Adrenal gland (tissue), 12 donors: ENCODE measurements around the gene CEP78. TPM values are rescaled to one million over a fixed set of nuclear protein-coding genes. Genes with fewer than 3 reads are reported as not detected.

ENCODE experiments used
- DNase-seq, 7 donors: peaks; one replicate each; pipeline ENCODE4 v3.0.0-alpha.2; 2019 to 2020
- H3K27ac ChIP-seq, 5 donors: fragments of 200-600 bp; sonication (generic) in 4 of 5; 1 replicate in 3 of 5; 2 replicates in 2 of 5; pipeline versions ENCODE4 v1.5.1 to v1.8.0; 2016 to 2020; ENCODE audit warnings: mild to moderate bottlenecking in 1 of 5
- H3K27me3 ChIP-seq: fragments of 200-600 bp; 2 replicates; pipeline ENCODE4 v1.8.0; 2021
- H3K36me3 ChIP-seq, 2 donors: fragments of 200-600 bp; replicated peaks in 1 of 2; 1 replicate in 1 of 2; 2 replicates in 1 of 2; pipeline versions ENCODE4 v1.5.1 to v1.8.0; 2018 to 2022
- H3K4me1 ChIP-seq, 2 donors: fragments of 200-600 bp; replicated peaks in 1 of 2; 1 replicate in 1 of 2; 2 replicates in 1 of 2; pipeline versions ENCODE4 v1.5.1 to v1.8.0; 2018 to 2021
- H3K4me3 ChIP-seq, 4 donors: fragments of 200-600 bp; sonication (generic) in 3 of 4; one replicate each; pipeline ENCODE4 v1.5.1; 2016 to 2018
- H3K9me3 ChIP-seq, 3 donors: fragments of 200-600 bp; sonication (generic) in 1 of 3; replicated peaks in 1 of 3; 1 replicate in 2 of 3; 2 replicates in 1 of 3; pipeline versions ENCODE4 v1.5.1 to v1.8.0; 2016 to 2021
- CTCF ChIP-seq, 6 experiments: fragments of 450-650 bp in 4 of 6; fragments of 200-600 bp in 2 of 6; sonication (generic) in 1 of 6; IDR thresholded peaks; 1 replicate in 5 of 6; 2 replicates in 1 of 6; pipeline versions ENCODE4 v1.5.1 to v1.8.0; 2016 to 2021; ENCODE audit warnings: antibody characterized with exemption in 6 of 6, mild to moderate bottlenecking in 2 of 6, moderate library complexity in 1 of 6
- POLR2A ChIP-seq, 2 donors: fragments of 450-650 bp; IDR thresholded peaks; one replicate each; pipeline ENCODE4 v1.6.1; 2017; ENCODE audit warnings: antibody characterized with exemption in 2 of 2, mild to moderate bottlenecking in 2 of 2, moderate library complexity in 1 of 2
- WGBS, 4 donors: extraction: QIAGEN DNeasy Blood & Tissue Kit in 2 of 4; methylation state at CpG; one replicate each; pipeline versions ENCODE4 v1.1.5 to v1.1.7; 2013 to 2017; 5-methylcytosine and 5-hydroxymethylcytosine counted together
- intact Hi-C, 2 donors: fragments of 100-400 bp; cut with DNase I; formaldehyde crosslinking; loops; one replicate each; pipeline versions ENCODE4 v1.14.1 to v1.15.0; 2022 to 2023
- polyA plus RNA-seq, 3 donors: library from polyadenylated mRNA; stranded (reverse); fragments of 200-250 nt in 2 of 3; fragments of 350-450 nt in 1 of 3; fragmentation: Illumina TruSeq in 1 of 3; extraction: RNeasy Lipid Tissue Mini Kit (QIAGEN cat#74804) in 1 of 3; gene quantifications; one replicate each; pipeline ENCODE4 v1.2.3, GENCODE V29; 2013 to 2014
- total RNA-seq, 9 donors: library from RNA; depleted of rRNA in 4 of 9; stranded (reverse); fragments of >200 nt in 4 of 9; fragments of 120-200 nt in 1 of 9; fragmentation: NEBNext Ultra II Directional in 1 of 9; extraction: Animal tissue kit (Norgen Biotek cat#: 25700) in 1 of 9; gene quantifications; one replicate each; pipeline versions ENCODE4 v1.1.0 to v1.2.4, GENCODE V29; 2013 to 2023
- donor health status: healthy with polysubstance abuse.
- donor health status: Bipolar disorder and iron deficiency.
- donor health status: DM: yes; HTN: yes; CAD: no.
- donor health status: DM: no; HTN: no; CAD: no.
- donor health status: DM: no; HTN: no; CAD: no.
- donor health status: DM: yes; HTN: yes; CAD: no.

The CEP78 gene
- total and polyA plus RNA-seq, 12 donors = 5.5 to 18.5 (median 10.0) TPM

- no peaks in the 10 kb centered on the region for H3K27me3 ChIP-seq
- H3K4me3 ChIP-seq = no peak overlapping the region
- no peak for DNase-seq
- intact Hi-C loops = no loop called here
- no peaks in the 10 kb centered on the region for H3K9me3 ChIP-seq
- no peaks in the 10 kb centered on the region for H3K4me1 ChIP-seq
- TF ChIP-seq POLR2A (IDR thresholded peaks at IDR 0.05) = no peak
- no peak for TF ChIP-seq CTCF (IDR thresholded peaks at IDR 0.05)
- no peak overlapping the region for H3K27ac ChIP-seq
- no peaks in the 10 kb centered on the region for H3K36me3 ChIP-seq
These were observed 23.0 kb upstream of the CEP78 start for GRCh38 chr9:78212868-78213267.

- H3K36me3 ChIP-seq = no peaks in the 10 kb centered on the region
- no peaks in the 10 kb centered on the region for H3K4me1 ChIP-seq
- H3K27ac ChIP-seq = no peak overlapping the region
- H3K9me3 ChIP-seq = no peaks in the 10 kb centered on the region
- DNase-seq = no peak
- intact Hi-C loops = no loop called here
- no peak overlapping the region for H3K4me3 ChIP-seq
- 24 to 31% (median 27%) methylated on average over 4 of the region's 4 CpGs for WGBS, 4 donors
- no peak for TF ChIP-seq POLR2A (IDR thresholded peaks at IDR 0.05)
- TF ChIP-seq CTCF (IDR thresholded peaks at IDR 0.05) = peak in 3 of 6 experiments; percentile 20 to 35 (median 30)
- H3K27me3 ChIP-seq = no peaks in the 10 kb centered on the region
These were observed 22.2 kb upstream of the CEP78 start for GRCh38 chr9:78213712-78214111.

GRCh38 chr9:78214492-78214891, 21.4 kb upstream of the CEP78 start:
- H3K4me3 ChIP-seq = no peak overlapping the region
- no peaks in the 10 kb centered on the region for H3K27me3 ChIP-seq
- 91 to 98% (median 93%) methylated on average over 1 of the region's 1 CpG for WGBS, 4 donors
- intact Hi-C loops = no loop called here
- H3K9me3 ChIP-seq = no peaks in the 10 kb centered on the region
- TF ChIP-seq CTCF (IDR thresholded peaks at IDR 0.05) (no peak), POLR2A (IDR thresholded peaks at IDR 0.05) (no peak)
- no peaks in the 10 kb centered on the region for H3K4me1 ChIP-seq
- H3K36me3 ChIP-seq = no peaks in the 10 kb centered on the region
- H3K27ac ChIP-seq = no peak overlapping the region
- DNase-seq = no peak

GRCh38 chr9:78215706-78216105, 20.2 kb upstream of the CEP78 start:
- Histone ChIP-seq H3K27me3 (no peaks in the 10 kb centered on the region), H3K27ac (no peak overlapping the region), H3K36me3 (no peaks in the 10 kb centered on the region), H3K4me3 (no peak overlapping the region), H3K9me3 (no peaks in the 10 kb centered on the region), H3K4me1 (no peaks in the 10 kb centered on the region)
- 83 to 90% (median 85%) methylated on average over 2 of the region's 2 CpGs for WGBS, 4 donors
- intact Hi-C loops = no loop called here
- no peak for DNase-seq
- no peak for TF ChIP-seq CTCF (IDR thresholded peaks at IDR 0.05)
